ENCODE data around the gene PLXNA4. TPM values are rescaled to one million over a fixed set of nuclear protein-coding genes. Genes with fewer than 3 reads are reported as not detected.

Gene PLXNA4
- total and polyA plus RNA-seq, 4 donors, result 0.04 to 1.1 (median 0.41) TPM

- TF ChIP-seq RAD21 (IDR thresholded peaks at IDR 0.05) (no peak), GABPA (IDR thresholded peaks at IDR 0.05 in 1 of 2, conservative IDR thresholded peaks at IDR 0.05 in 1 of 2) (no peak)
Observed at GRCh38 chr7:132544999-132545398, 31.3 kb downstream of the PLXNA4 start (continued).

DNA sequence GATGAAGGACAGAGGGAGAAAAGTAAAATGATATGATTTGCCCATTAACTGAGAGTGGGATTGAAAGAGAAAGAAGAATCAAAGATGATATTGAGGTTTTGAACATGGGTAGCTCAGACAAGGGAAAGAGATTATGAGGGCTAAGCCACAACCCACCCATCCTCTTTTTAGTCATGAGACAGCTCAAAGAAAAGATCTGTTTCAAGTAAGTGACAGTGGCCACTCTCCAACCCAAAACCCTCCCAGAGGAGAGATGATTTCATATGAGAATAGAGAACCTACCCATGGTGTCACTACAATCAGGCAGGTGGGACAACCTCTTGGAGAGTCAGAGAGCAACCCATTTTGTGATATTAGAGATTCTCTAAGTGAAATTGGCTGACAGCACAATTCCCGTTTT is 32.2 kb downstream of the PLXNA4 start:
- Histone ChIP-seq H3K4me3 (ENCODE audit: low read depth in 1 of 3, low read length in 3 of 3) (no peak overlapping the region), H3K9me3 (ENCODE audit: control insufficient read depth in 4 of 4, low read length in 3 of 4) (peaks cover 0 to 5% (median 0%) of the 10 kb centered on the region in 4 donors), H3K27ac (ENCODE audit: low read depth in 1 of 2, low read length in 2 of 2) (no peak overlapping the region), H3K4me1 (ENCODE audit: control insufficient read depth in 4 of 4, insufficient read depth in 4 of 4, low read length in 3 of 4) (no peaks in the 10 kb centered on the region), H3K9ac (ENCODE audit: low read depth in 1 of 2, low read length in 2 of 2) (no peak overlapping the region), H3K36me3 (ENCODE audit: control insufficient read depth in 4 of 4, insufficient read depth in 3 of 4, low read depth in 1 of 4, low read length in 3 of 4) (no peaks in the 10 kb centered on the region), H3K27me3 (ENCODE audit: control insufficient read depth in 4 of 4, insufficient read depth in 4 of 4, low read length in 3 of 4) (no peaks in the 10 kb centered on the region)
- WGBS, result 81% methylated on average over 1 of the region's 1 CpG
- no peak for TF ChIP-seq MAX (IDR thresholded peaks at IDR 0.05)
- no peak for DNase-seq (ENCODE audit: low spot score)

- H3K9ac ChIP-seq (ENCODE audit: low read depth in 1 of 2, low read length in 2 of 2), result no peak overlapping the region
- TF ChIP-seq GABPA (IDR thresholded peaks at IDR 0.05 in 1 of 2, conservative IDR thresholded peaks at IDR 0.05 in 1 of 2) (no peak), JUND (IDR thresholded peaks at IDR 0.05) (no peak)
- TF ChIP-seq, protein P1, sequence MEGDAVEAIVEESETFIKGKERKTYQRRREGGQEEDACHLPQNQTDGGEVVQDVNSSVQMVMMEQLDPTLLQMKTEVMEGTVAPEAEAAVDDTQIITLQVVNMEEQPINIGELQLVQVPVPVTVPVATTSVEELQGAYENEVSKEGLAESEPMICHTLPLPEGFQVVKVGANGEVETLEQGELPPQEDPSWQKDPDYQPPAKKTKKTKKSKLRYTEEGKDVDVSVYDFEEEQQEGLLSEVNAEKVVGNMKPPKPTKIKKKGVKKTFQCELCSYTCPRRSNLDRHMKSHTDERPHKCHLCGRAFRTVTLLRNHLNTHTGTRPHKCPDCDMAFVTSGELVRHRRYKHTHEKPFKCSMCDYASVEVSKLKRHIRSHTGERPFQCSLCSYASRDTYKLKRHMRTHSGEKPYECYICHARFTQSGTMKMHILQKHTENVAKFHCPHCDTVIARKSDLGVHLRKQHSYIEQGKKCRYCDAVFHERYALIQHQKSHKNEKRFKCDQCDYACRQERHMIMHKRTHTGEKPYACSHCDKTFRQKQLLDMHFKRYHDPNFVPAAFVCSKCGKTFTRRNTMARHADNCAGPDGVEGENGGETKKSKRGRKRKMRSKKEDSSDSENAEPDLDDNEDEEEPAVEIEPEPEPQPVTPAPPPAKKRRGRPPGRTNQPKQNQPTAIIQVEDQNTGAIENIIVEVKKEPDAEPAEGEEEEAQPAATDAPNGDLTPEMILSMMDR (IDR thresholded peaks at IDR 0.05; ENCODE audit: low read depth, low read length, missing input control), result no peak
- no peak overlapping the region for H3K27ac ChIP-seq (ENCODE audit: low read depth in 1 of 2, low read length in 2 of 2)
- peaks cover 0 to 5% (median 0%) of the 10 kb centered on the region in 4 donors for H3K9me3 ChIP-seq (ENCODE audit: control insufficient read depth in 4 of 4, low read length in 3 of 4)
- WGBS, result 61% methylated on average over 1 of the region's 1 CpG
- H3K36me3 ChIP-seq (ENCODE audit: control insufficient read depth in 4 of 4, insufficient read depth in 3 of 4, low read depth in 1 of 4, low read length in 3 of 4), result no peaks in the 10 kb centered on the region
- no peaks in the 10 kb centered on the region for H3K27me3 ChIP-seq (ENCODE audit: control insufficient read depth in 4 of 4, insufficient read depth in 4 of 4, low read length in 3 of 4)
- DNase-seq (ENCODE audit: low spot score), result no peak
- no peak overlapping the region for H3K4me3 ChIP-seq (ENCODE audit: low read depth in 1 of 3, low read length in 3 of 3)
- H3K4me1 ChIP-seq (ENCODE audit: control insufficient read depth in 4 of 4, insufficient read depth in 4 of 4, low read length in 3 of 4), result no peaks in the 10 kb centered on the region
Observed at GRCh38 chr7:132542895-132543294, 33.4 kb downstream of the PLXNA4 start.

DNA sequence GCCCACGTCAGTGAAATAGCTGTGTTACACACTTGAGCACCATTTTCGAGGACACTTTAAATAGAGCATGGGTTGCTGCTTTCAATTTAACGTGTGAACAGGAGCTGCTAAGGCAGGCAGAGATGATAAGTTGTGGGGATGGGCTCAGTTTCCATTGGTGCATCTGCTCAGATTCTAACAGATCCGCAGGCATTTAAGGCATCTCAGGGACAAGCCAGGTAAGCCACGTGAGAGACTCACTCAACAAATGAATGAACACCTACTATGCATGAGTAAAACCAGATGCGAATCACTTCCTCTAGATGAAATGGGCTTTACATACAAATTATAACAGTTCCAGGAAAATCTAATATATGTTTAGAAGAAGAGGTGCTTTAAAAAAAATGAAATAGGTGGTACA is 34.6 kb downstream of the PLXNA4 start:
- Histone ChIP-seq H3K36me3 (ENCODE audit: control insufficient read depth in 4 of 4, insufficient read depth in 3 of 4, low read depth in 1 of 4, low read length in 3 of 4) (no peaks in the 10 kb centered on the region), H3K4me1 (ENCODE audit: control insufficient read depth in 4 of 4, insufficient read depth in 4 of 4, low read length in 3 of 4) (no peaks in the 10 kb centered on the region), H3K4me3 (ENCODE audit: low read depth in 1 of 3, low read length in 3 of 3) (no peak overlapping the region), H3K9me3 (ENCODE audit: control insufficient read depth in 4 of 4, low read length in 3 of 4) (peaks cover 0 to 5% (median 0%) of the 10 kb centered on the region in 4 donors), H3K27me3 (ENCODE audit: control insufficient read depth in 4 of 4, insufficient read depth in 4 of 4, low read length in 3 of 4) (no peaks in the 10 kb centered on the region), H3K27ac (ENCODE audit: low read depth in 1 of 2, low read length in 2 of 2) (no peak overlapping the region), H3K9ac (ENCODE audit: low read depth in 1 of 2, low read length in 2 of 2) (no peak overlapping the region)
- 64% methylated on average over 6 of the region's 6 CpGs for WGBS
- no peak for TF ChIP-seq RAD21 (IDR thresholded peaks at IDR 0.05)
- no peak for TF ChIP-seq ZBTB33 (IDR thresholded peaks at IDR 0.05)
- TF ChIP-seq NR2F2 (IDR thresholded peaks at IDR 0.05), result no peak
- TF ChIP-seq FOXA1 (IDR thresholded peaks at IDR 0.05), result no peak
- no peak for DNase-seq (ENCODE audit: low spot score)
